ENCODE results near the gene TIRAP.
A peak's percentile ranks its signal among the peaks of the same experiment; 100 is the strongest.
"Not testable (repeated sequence)": the region's sequence is repeated elsewhere in the genome, so short reads cannot be mapped to it uniquely, and the experiment has no call there.

TIRAP gene, protein sequence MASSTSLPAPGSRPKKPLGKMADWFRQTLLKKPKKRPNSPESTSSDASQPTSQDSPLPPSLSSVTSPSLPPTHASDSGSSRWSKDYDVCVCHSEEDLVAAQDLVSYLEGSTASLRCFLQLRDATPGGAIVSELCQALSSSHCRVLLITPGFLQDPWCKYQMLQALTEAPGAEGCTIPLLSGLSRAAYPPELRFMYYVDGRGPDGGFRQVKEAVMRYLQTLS

DNA sequence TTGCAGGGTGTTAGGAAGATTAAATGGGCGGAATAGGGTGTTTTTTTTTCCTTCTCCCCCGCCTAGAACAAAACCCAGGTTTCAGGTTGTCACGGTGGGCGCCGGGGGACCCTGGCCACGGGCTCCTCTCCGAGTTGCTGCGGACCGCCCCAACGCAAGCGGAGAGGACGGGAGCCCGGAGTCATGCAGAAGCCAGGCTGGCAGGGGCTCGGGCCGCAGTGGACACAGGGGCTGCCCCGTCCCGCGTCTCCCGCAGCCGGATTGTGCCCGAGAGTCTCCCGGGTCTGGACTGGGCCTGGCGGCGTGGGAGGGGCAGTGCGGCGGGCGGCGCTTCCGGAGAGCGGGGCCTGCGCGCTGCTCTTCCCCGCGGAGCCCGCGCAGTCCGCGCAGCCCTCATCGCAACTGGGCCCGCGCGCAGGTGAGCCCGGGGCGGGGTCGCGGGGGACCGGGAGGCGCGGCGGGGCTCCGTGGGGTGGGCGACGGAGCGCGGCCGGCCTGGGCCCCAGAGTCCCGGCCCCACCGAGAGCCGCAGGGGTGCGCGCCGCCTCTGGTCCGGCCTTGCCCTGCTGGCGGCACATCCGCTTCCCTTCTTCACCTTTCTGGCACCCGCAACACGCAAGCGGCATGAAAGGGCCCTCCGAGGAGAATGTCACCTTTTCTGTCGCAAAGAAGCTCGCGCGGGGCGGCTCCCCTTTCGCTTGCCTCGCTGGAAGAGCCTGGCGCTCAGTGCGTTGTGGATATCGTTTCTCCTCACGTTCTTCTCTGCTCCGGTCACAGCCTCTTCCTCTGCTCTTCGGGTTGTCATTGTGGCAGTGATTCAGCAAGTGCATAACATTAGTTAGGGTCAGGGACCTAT is at the start of gene TIRAP:
TSS of gene TIRAP (plus strand) at position 358 of the 856 bp plus-strand sequence. CDS start 7,802 bp downstream, outside the sequence.
- peak; percentile 21 for DNase-seq

DNA sequence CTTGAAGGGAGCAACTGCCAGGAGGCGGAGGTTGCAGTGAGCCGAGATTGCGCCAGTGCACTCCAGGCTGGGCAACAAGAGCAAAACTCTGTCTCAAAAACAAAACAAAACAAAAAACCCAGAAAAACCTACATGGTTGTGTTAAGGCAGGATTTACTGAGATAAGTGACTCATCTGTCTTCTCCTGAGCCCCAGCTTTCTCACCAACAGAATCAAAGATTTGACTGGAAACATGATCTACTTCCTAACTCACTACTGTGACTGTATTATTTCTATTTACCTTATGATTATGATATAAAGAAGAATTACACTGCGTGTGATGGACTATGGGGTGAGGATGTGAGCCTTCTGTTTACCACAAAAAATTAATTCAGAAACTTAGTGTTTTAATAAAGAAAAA is 49.5 kb upstream of the TIRAP start:
- DNase-seq, result no peak

DNA sequence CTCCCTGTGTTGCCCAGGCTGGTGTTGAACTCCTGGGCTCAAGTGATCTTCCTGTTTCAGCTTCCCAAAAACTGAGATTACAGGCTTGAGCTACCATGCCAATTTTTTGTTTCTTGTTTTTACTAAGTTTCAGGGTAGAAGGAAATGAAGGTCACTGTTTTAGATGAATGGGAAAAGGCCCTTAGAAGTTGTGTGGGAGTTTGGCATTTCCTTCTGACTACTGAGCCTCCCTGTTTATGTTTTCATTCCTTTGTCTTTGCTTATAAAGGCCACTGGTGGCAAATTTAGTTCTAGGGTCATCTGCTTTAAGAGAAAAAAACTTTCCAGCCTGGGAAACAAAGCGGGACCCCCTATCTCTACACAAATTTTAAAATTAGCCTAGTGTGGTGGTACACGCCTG is 36.3 kb upstream of the TIRAP start:
- DNase-seq, result no peak

DNA sequence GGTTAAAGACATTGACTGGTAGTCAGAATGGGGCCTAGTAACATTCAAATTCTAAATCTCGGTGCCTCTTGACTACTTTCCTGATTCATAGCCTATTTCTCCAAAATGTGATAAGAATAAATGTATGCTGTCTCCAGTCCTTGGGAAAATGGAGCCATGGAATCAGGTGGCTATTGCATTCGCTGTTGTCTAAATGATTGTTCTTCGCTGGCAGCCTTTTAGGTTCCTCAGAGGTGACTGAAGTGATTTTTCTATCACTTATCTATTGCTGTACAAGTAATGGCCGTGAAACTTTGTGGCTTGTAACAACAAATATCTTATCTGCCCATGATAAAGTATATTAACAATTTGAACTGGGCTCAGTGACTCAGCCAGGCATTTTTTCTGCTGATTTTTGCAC is 29.6 kb upstream of the TIRAP start:
- DNase-seq, result no peak

DNA sequence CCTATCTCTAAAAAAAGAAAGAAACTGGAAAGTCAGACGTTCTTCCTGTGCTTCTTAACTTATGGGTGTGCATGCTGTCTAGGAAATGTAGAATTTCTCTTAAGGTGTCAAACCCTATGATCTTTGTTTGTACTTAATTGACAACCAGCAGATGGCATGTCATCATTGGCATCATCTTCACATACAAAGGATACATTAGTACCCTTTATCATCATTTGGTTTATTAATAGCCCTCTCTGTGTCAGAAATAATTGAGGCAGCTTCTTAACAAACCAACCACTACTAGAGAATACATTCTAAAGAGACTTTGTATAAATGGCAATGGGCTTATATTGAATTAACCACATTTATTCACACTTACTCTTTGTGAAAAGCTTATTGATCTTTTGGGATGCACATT is 28.1 kb upstream of the TIRAP start:
- DNase-seq, result no peak

DNA sequence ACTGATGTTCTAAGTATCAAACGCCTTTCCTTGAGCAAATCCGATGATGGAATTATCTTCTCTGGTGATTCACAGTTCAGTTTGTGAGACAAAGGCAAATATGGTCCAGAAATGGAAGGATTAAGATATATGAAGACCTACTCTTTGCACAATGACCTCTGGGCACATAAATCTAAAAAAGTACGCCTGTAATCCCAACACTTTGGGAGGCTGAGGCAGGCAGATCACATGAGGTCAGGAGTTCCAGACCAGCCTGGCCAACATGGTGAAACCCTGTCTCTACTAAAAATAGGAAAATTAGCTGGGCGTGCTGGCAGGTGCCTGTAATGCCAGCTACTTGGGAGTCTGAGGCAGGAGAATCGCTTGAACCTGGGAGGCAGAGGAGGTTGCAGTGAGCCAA is 27.4 kb upstream of the TIRAP start:
- DNase-seq, result not testable (repeated sequence)

DNA sequence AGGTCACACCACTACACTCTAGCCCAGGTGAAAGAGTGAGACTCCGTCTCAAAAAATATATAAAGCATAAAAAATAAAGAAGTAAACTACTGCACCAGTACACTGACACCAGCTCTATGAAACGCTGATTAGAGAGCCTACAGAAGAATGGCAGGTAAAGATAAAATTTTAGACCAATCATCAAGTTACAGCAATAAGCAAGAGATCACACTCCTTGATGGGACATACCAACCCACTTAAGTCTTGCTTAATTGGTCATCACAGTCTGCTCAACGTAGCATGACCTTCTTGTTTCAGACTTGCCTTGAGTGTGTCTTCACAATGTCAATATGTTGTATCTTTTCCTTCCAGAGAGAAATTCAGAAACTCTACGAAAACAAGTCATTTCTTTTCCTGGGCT is 26.7 kb upstream of the TIRAP start:
- DNase-seq, result no peak

DNA sequence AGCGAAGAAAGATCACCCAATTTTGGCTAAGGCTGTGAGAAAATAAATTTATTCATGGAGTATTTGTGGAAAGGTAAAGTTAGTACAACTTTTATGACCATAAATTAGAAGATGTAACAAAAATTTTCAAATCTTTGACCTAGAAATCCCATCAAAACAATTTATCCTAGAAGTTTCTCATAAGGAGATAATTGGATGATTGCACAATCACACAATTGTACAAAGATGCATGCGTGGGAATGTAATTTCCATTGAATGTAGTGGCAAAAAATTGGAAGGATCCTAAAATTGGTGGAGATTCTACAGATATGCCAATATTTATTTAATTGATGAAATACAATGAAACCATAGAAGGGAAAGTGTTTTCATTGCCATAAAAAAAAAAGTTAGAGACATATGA is 25.7 kb upstream of the TIRAP start:
- no peak for DNase-seq

DNA sequence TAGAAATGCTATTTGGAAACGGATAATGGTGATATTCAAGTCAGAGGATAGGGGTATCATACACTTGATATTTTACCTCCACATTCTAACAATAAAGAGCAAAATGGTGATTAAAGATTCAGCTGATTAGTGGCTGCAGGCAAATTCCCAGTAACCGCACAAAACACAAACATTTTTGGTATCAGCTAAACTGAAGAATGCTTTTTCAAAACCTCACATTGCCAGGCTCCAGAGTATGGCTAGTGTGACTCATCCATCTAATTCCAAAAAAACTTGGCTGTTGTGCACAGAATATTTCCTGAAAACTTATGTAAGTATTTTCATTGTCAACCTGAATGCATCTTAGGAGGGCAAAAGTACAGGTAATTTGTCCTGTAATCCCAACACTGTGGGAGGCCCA is 25.1 kb upstream of the TIRAP start:
- DNase-seq, result no peak

DNA sequence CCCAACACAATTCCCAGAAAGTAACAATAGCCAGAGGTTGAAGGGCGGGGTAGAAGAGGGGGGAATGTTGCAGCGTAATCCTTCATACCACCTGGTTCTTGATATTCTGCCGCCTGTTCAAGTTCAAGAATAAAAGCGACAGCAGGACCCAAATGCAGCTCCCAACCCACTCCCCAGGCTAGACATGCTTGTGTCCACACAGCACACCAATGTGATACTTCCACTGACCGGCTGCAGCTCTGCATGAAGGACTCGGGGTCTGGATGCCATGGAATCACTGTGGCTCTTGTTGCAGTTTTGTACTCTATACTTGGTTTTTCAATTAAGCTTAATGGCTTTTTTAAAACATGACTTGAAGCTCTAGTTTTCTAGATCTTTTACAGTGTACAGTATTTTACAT is 20.7 kb upstream of the TIRAP start:
- no peak for DNase-seq

DNA sequence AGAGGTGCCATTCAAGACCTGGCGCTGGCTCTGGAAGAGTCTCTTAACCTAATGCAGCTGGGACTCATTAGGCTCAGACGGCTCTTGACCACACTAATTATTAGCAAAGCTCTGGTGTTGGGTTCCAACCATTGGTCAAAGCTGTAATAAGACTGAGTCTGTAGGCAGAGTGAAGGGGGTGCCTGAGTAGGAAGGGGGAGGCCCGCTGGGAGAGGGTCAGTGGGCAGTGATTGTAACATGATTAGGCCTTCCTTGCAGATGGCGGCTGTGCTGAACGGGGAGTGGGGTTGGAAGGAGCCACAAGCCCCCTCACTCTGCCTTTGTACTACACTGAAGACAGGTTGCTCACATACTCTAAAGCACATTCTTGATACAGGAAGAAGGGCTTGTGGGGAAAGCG is 19.4 kb upstream of the TIRAP start:
- no peak for DNase-seq

DNA sequence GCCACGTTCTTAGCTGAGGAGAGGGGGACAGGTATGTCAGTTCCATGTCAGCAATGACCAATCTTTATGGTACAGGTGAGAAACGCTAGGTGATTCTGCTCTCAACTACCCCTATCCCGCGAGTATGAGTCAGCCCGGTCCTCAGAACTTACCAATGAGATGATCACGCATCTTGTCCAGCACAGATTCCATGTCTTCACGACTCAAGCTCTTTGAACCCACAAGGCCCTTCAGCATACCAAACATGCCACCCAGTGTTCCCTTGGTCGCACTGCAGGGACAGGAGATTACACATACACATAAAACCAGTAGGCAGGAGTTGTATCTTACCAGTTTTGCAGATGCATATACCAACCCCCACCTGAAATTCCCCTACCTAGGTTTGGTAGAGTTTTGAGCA is 17.1 kb upstream of the TIRAP start:
- DNase-seq, result no peak

DNA sequence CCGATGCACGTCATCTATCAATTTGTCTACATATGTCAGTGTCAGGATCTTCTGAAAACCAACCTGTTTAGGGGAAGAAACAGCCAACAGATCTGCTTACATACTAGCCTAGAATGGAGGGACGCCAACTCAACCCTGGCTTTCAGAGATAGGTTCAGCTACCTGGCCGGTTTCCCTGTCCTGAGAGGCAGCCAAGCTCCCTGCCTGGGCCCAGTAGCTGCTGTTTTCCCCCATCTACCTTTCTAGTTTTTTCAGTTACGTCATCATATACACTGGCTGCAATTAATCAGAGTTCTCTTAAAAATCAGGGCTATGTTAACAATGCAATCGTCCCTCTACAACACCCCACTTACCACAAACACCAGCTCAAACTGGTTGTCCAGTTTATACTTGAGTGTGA is 15.2 kb upstream of the TIRAP start:
- no peak for DNase-seq

DNA sequence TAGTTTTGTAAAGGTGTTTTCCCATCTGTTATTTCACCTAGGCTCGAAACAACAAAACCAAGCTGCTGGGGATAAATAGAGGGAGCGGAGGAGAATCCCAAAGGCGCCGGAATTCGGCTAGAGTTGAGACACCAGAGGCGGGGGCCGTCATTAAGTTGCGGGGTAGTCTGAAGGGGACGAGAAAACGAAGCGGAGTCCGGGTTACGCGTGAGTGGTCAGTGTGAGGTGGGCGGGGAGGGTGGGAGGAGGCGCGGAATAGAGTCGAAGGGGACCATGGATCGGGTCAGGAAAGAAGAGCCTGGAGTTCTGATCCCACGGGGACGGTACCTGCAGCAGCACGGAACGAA is 14.6 kb upstream of the TIRAP start:
- no peak for DNase-seq

DNA sequence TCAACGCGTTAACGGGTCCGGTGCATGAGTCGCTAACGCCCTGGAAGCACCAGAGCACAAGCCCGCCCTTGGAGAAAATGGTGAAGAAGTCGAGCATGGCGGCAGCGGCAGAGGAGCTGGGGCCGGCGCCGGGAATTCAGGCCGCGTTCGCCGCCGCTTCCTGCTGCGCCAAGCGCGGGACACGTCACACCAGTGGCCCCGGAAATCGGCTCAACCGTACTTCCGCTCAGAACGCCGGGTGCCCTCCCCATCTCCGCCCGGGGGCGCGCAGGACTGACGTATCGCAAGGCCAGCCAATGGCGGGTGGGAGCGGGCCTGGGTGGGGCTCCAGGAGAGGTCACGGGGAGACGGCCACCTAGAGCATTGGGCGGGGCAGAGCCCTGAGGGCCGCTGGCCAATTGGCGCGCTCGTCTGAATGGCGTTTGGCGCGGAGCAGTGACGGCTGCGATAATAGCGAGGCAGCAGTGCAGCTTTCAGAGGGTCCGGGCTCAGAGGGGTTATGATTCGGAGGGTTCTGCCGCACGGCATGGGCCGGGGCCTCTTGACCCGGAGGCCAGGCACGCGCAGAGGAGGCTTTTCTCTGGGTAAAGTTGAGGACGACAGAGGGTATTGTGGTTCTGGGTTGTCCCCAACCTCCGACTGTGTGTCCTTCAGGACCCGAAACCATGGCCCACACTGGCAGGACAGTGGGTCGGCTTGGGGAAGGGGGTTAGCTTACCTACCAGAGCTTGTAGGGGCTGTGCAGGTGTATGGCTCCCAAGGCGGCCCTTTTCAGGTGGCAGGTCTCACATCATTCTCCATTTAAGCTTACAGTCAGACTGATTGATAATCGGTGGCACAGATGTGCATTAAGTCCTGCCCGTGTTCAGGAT is 13.9 kb upstream of the TIRAP start, which contains the start of the genes FOXRED1 and SRPRA:
TSS of gene FOXRED1 (plus strand) at position 447 of the 872 bp plus-strand sequence. CDS start at position 500, 53 bp downstream.
TSS of gene SRPRA (minus strand) at position 188 of the 872 bp plus-strand sequence. CDS start at position 97, 91 bp downstream.
- peak; percentile 99 for DNase-seq

DNA sequence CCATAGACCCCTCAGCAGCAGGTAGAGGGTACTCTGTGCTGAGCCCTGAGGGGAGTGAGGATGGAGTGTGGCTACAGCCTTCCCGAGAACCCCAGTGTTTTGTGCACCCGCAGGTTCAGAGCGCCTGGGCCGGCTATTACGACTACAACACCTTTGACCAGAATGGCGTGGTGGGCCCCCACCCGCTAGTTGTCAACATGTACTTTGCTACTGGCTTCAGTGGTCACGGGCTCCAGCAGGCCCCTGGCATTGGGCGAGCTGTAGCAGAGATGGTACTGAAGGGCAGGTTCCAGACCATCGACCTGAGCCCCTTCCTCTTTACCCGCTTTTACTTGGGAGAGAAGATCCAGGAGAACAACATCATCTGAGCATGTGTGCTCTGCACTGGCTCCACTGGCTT is 5.6 kb upstream of the TIRAP start:
- DNase-seq, result no peak

DNA sequence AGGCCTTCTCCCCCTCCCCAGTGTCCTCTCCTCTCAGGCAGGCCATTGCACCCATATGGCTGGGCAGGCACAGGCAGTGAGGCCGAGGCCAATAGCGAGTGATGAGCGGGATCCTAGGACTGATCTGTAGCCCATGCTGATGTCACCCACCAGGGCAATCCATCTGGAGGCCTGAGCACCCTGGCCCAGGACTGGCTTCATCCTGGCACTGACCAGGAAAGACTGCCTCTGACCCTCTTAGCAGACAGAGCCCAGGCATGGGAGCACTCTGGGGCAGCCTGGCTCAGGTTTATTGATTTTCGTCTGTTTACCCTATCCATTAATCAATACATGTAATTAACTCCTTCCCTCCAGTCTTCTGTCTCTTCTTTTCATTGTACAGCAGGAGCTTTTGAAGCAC is 5.1 kb upstream of the TIRAP start:
- no peak for DNase-seq

DNA sequence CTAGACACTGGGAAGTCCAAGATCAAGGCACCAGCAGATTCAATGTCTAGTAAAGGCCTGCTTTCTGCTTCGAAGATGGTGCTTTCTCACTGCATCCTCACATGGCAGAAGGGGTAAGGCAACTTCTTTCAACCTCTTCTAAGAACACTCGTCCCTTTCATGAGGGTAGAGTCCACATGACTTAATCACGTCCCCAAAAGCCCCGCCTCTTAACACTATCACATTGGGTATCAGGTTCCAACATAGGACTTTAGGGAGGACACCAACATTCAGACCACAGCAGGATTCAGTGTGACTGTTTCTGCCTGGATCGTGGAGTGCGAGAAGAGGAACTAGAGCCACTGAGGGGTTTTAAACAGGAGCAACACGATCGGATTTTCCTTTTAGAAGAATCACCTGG is 3.7 kb upstream of the TIRAP start:
- DNase-seq, result no peak

DNA sequence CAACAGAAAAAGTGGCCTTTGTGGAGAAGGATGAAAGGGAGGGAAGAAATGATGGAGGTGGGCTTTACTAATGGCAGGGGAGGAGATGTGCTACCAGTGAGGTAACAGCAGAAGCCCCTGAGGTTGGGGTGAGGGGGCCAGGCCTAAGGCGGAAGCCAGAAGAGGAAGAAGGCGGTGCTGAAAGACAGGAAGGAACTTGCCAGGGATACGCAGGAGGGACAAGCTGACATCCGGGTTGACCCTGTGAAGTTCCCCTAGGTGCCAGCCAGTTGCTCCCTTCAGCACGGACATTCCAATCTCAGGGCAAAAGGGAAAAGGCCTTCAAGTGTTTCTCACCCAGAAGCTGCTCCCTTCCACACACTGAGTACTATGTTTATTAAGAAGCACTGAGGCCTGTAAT is 2.3 kb upstream of the TIRAP start:
- no peak for DNase-seq

DNA sequence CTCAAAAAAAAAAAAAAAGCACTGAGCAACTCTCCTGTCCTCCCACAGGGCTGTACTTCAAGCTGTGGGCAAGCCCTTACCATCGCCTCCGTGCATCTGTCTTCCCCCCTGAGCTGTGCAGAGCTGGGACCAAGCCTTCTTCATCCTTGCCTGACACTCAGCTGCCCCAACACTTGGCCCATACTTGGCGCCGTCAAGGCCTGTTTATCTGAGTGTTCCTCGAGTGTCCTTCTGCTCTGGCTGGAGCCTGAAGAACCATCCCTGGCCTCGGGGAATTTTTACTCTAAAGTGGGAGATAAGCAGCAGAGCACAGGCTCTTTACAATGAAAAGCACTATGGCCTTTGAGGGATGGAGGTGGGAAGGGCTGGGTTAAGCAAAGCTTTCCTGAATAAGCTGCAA is 1.6 kb upstream of the TIRAP start:
- no peak for DNase-seq

DNA sequence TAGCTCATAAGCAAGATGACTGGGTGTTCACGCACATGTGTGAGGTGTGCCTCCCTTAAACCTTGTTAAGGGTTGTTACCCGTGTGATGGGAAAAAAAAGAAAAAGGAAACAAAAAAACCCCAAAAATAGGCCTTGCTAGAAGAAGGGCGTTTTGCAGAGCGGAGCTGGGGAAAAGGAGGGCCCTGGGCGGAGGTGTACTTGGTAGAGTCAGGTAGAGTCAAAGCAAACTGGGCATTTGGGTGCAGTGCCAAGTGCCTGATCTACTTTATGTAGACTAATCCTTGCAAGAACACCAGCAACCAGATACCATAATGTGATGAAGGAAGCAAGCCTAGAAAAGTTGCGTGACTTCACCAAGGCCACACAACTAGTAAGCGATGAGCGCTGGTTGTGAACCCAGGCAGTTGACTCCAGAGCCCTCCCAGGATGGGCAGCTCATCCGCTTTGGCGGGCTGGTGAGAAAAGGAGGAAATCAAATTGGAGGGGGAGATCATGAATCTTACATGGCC is 1.2 kb upstream of the TIRAP start:
- DNase-seq, result no peak

DNA sequence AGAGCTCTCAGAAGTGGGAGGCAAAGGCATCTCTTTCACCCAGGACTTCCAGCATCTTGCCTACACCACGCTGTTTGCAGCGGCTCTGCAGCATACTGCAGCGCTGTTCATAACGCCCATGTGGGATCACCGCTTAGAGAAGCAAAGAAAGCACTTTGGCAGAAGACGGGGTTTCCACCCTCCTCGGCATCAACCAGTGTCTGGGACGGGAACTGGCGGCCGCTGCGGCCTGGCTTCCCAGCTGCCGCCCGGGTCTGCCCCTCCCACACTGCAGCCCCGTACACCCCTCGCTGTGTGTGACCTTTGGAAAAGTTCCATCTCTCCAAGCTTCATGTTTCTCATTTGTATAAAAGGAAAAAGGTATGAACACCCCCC is 545 bp upstream of the TIRAP start:
- DNase-seq, result no peak

DNA sequence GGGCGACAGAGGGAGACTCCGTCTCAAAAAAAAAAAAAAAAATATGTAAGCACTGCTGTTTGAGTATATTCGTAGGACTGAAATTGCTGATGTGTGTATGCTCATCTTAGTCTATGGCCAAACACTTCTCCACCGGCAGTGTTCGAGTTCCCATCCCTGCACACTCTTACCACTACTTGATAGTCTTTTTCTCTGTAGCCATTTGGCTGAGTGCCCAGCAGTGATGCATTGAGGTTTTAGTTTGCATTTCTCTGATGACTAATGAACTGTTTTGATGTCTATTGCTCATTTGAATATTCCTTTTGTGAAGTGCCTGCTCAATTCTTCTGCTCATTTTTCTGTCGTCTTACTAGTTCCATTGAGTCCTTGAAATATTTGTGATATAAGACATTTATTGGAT is 1.9 kb downstream of the TIRAP start:
- peak; percentile 93 for DNase-seq

Data from amniotic stem cell (primary cell).